GM12874 (cell line): Measurements from ENCODE around the gene FMNL1.

ENCODE experiments used
- TF ChIP-seq, protein P1 (sequence below): IDR thresholded peaks from 2 replicates; pipeline ENCODE4 v1.5.1; 2011; ENCODE audit warnings: low read depth, mild to moderate bottlenecking, control low read depth, low read length, moderate library complexity; ENCODE audit not compliant: insufficient read depth

The FMNL1 gene

DNA sequence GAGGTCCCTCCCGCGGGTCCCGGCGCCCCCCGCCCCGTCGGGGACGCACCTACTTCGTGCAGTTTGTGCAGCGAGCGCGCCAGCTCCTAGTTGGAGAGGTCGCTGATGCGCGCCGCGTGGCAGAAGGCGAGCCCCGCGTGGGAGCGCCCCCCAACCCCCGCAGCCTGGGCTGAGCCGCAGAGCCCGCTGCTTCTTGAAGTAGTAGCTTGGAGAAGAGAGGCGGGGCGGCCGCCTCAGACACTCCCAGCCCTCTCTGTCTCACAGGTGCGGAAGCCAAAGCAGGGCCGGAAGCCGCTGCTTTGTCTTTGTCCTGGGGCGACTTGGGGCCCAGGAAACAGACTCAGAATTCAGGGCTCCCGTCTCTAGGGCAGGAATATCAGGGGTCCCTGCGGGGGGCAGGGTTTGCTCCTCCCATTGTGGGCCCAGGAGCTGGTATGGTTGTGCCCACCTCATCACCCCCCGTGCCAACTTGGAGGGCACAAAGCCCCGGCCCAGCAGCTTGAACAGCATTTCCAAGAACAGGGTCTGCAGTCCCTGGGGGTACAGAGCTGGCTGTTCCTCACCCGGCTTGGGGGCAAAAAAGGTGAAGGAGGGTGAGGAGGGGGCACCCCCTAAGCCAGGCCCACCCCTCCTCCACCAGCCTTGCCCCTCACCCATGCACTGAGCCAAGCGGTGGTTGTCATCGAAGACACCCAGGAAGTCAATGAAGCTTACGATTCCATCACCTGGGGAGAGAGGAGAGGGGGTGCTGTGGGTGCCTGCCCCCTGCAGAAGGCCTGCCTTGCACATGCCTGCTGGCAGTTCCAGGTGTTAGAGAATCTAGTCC is 26.7 kb downstream of the FMNL1 start:
- TF ChIP-seq, protein P1, sequence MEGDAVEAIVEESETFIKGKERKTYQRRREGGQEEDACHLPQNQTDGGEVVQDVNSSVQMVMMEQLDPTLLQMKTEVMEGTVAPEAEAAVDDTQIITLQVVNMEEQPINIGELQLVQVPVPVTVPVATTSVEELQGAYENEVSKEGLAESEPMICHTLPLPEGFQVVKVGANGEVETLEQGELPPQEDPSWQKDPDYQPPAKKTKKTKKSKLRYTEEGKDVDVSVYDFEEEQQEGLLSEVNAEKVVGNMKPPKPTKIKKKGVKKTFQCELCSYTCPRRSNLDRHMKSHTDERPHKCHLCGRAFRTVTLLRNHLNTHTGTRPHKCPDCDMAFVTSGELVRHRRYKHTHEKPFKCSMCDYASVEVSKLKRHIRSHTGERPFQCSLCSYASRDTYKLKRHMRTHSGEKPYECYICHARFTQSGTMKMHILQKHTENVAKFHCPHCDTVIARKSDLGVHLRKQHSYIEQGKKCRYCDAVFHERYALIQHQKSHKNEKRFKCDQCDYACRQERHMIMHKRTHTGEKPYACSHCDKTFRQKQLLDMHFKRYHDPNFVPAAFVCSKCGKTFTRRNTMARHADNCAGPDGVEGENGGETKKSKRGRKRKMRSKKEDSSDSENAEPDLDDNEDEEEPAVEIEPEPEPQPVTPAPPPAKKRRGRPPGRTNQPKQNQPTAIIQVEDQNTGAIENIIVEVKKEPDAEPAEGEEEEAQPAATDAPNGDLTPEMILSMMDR, result no peak

DNA sequence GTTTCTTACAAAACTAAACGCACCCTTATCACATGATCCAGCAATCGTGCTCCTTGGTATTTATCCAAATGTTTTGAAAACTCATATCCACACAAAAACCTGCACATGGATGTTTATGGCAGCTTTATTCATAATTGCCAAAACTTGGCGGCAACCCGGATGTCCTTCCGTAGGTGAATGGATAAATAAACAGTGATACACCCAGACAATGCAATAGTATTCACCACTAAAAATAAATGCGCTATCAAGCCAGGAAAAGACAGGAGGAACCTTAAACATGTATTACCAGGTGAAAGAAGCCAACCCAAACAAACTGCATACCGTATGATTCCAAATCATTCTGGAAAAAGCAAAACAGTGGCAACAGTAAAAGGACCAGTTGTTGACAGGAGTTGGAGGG is 30.2 kb downstream of the FMNL1 start:
- TF ChIP-seq, protein P1, result no peak

DNA sequence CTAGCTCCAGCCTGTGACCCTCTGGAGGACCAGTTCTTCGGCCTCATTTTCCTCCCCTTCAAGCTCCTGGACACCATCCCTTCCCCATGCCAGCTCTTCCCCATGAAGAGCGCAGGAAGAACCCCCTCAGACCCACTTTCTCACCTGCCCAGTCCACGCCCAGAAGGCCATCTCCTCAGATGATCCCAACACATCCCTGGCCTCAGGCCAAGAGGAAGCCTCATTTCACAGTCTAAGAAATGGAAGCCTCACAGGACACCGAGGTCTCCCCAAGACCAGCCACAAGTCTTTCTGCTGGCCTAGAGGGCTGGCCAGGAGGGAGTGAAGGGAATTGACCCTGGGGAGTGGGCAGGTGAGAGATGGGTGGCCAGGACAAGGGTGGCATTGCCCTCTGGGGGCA is 32.2 kb downstream of the FMNL1 start:
- TF ChIP-seq, protein P1, result no peak

DNA sequence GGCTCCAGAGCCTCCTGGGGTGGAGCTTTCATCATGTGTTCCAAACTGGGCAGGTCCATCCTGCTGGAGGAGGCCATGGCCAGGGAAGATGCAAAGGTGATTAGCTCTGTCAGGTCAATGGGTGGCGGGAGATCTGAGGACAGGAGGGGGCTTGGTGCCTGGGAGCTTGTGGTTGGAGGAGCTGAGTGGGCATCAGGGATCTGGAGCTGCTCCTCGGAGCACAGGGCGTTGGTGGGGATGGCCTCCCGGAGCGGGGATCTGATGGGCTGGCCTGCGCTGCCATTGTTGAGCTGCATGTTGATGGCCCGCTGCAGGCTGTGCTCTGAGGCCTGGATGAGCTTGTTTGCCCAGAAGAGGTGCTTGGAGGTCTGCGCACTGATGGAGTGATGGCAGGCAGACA is 33.7 kb downstream of the FMNL1 start:
- TF ChIP-seq, protein P1, result no peak

DNA sequence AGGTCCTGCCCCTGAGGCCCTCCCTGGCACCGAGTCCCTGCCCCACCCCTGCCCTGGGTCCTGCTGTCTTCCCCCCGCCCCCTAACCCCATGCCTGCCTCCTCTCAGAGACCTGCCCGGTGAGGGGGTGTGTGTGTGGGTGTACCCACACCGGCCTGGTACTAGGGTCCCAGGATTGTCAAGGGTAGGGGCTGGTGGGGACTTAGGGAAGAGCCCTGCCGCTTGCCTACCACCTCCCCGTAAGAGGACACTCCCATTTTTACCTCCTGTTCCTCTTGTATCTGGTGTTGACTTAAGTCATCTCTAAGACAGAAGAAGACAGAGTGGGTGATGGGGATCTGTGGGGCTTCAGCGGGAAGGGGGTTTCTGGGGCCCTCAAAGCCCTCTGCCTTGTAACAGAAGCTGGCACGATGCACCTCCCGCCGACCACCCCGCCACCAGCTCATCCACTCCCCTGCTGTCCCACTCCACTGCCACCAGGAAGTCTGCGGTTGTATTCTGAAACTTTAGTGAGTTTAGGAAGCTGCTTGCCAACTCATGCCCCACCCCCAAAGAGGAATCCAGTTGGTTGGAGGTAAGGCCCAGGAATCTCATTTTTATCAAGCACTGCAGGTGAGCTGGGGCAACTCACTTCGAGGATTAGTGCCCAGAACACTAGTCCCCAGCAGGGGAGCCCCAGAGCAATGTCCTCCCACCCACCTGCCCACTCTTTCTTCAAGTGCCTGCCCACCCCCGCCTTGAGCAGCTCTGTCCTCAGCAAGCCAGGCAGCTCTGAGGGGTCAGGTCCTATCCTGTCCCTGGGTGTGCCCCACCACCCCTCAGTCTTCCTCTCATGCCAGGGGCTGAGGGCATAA is 34.7 kb downstream of the FMNL1 start:
- TF ChIP-seq, protein P1, result no peak; the same call in 1 of the 2 replicates

DNA sequence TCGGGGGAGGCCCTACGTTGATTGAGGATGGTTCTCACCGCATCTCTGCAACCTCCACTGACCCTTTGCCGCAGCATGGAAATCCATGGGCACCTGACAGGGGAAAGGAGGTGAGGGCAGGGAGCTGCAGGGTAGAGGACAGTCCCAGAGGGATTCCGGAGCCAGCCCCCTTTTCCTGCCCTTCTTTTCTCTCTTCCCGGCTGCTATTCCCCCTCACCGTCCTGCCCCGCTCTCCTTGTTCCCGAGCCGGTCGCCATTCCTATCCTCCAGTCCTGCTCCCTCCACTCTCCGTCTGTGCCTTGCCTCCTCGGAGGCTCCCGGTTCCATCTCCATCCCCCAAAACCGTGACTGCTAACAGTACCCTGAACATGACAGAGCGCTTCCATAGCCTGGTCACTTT is 35.4 kb downstream of the FMNL1 start:
- TF ChIP-seq, protein P1, result no peak

DNA sequence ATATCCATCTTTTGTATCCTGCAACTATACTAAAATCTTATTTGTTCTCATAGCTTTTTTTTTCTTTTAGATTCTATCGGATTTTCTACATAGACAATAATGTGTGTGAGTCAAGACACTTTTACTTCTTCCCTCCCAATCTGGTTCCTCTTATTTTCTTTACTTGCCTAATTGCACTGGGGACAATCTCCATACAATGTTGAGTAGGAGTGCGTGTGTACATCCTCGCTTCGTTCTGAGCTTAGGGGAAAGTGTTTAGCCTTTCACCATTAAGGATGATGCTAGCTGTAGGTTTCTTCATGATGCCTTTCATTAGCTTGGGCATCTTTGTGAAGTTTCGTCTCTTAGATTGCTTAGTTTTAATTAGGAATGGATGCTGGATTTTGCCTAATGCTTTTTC is 37.3 kb downstream of the FMNL1 start:
- TF ChIP-seq, protein P1, result no peak
